Peyer's patch (tissue), 4 donors: ENCODE data around the gene CCDC188.

Experiments used
- POLR2A ChIP-seq, 2 donors: fragments of 450-650 bp; IDR thresholded peaks; one replicate each; pipeline ENCODE4 v1.5.1; 2017; ENCODE audit warnings: antibody characterized with exemption in 2 of 2, mild to moderate bottlenecking in 2 of 2, moderate library complexity in 2 of 2
- TF ChIP-seq, protein P1 (sequence below), 6 experiments: fragments of 450-650 bp in 4 of 6; fragments of 200-600 bp in 2 of 6; sonication (generic) in 1 of 6; IDR thresholded peaks; one replicate each; pipeline ENCODE4 v1.5.1; 2017 to 2019; ENCODE audit warnings: antibody characterized with exemption in 6 of 6, mild to moderate bottlenecking in 3 of 6, moderate library complexity in 1 of 6

- TF ChIP-seq, protein P1, sequence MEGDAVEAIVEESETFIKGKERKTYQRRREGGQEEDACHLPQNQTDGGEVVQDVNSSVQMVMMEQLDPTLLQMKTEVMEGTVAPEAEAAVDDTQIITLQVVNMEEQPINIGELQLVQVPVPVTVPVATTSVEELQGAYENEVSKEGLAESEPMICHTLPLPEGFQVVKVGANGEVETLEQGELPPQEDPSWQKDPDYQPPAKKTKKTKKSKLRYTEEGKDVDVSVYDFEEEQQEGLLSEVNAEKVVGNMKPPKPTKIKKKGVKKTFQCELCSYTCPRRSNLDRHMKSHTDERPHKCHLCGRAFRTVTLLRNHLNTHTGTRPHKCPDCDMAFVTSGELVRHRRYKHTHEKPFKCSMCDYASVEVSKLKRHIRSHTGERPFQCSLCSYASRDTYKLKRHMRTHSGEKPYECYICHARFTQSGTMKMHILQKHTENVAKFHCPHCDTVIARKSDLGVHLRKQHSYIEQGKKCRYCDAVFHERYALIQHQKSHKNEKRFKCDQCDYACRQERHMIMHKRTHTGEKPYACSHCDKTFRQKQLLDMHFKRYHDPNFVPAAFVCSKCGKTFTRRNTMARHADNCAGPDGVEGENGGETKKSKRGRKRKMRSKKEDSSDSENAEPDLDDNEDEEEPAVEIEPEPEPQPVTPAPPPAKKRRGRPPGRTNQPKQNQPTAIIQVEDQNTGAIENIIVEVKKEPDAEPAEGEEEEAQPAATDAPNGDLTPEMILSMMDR (IDR thresholded peaks at IDR 0.05) = no peak
- no peak for TF ChIP-seq POLR2A (IDR thresholded peaks at IDR 0.05)
These were observed 14.3 kb downstream of the CCDC188 start for GRCh38 chr22:20136603-20136873.
